ES-I3 (cell line): Measurements from ENCODE around the gene SIRT7.

Experiments
- H3K36me3 ChIP-seq: 2 replicates; pipeline ENCODE4 v1.6.1; 2013; ENCODE audit warnings: mild to moderate bottlenecking, low read length, control low read depth, moderate library complexity; ENCODE audit not compliant: insufficient read depth
- H3K4me1 ChIP-seq: 2 replicates; pipeline ENCODE4 v1.6.1; 2013; ENCODE audit warnings: mild to moderate bottlenecking, control low read depth, low read length; ENCODE audit not compliant: insufficient read depth
- H3K9ac ChIP-seq: 2 replicates; pipeline ENCODE4 v1.6.1; 2013; ENCODE audit warnings: low read depth, mild to moderate bottlenecking, low read length, moderate library complexity
- H3K9me3 ChIP-seq: 2 replicates; pipeline ENCODE4 v1.6.1; 2013; ENCODE audit warnings: mild to moderate bottlenecking, low read length, moderate library complexity; ENCODE audit not compliant: control insufficient read depth, insufficient read depth

The SIRT7 gene

GRCh38 chr17:81910840-81911276 is 7.1 kb downstream of the SIRT7 start:
- Histone ChIP-seq H3K9me3 (no peaks in the 10 kb centered on the region), H3K9ac (peak overlapping the region; percentile 94), H3K4me1 (peaks cover 4% of the 10 kb centered on the region; the same call in 1 of the 2 replicates), H3K36me3 (no peaks in the 10 kb centered on the region)

GRCh38 chr17:81909966-81910839 is 7.8 kb downstream of the SIRT7 start:
- no peaks in the 10 kb centered on the region for H3K36me3 ChIP-seq

GRCh38 chr17:81909231-81909630 is 8.7 kb downstream of the SIRT7 start:
- H3K9ac ChIP-seq = no peak overlapping the region
- no peaks in the 10 kb centered on the region for H3K36me3 ChIP-seq
- H3K9me3 ChIP-seq = no peaks in the 10 kb centered on the region
- peaks cover 4% of the 10 kb centered on the region; the same call in 1 of the 2 replicates for H3K4me1 ChIP-seq

More at GRCh38 chr17:81909966-81910839, 7.8 kb downstream of the SIRT7 start:
- H3K4me1 ChIP-seq = peaks cover 4% of the 10 kb centered on the region; the same call in 1 of the 2 replicates
- H3K9me3 ChIP-seq = no peaks in the 10 kb centered on the region
- peak overlapping the region; percentile 94 for H3K9ac ChIP-seq

GRCh38 chr17:81908793-81909192 is 9.2 kb downstream of the SIRT7 start:
- peaks cover 4% of the 10 kb centered on the region; the same call in 1 of the 2 replicates for H3K4me1 ChIP-seq
- H3K36me3 ChIP-seq = no peaks in the 10 kb centered on the region
- no peak overlapping the region for H3K9ac ChIP-seq
- H3K9me3 ChIP-seq = no peaks in the 10 kb centered on the region

GRCh38 chr17:81907219-81908145 is 10.5 kb downstream of the SIRT7 start:
- no peaks in the 10 kb centered on the region for H3K36me3 ChIP-seq
- no peak overlapping the region for H3K9ac ChIP-seq
- H3K4me1 ChIP-seq = peaks cover 4% of the 10 kb centered on the region; the same call in 1 of the 2 replicates
- no peaks in the 10 kb centered on the region for H3K9me3 ChIP-seq

GRCh38 chr17:81906476-81907218 is 11.3 kb downstream of the SIRT7 start:
- Histone ChIP-seq H3K9ac (no peak overlapping the region), H3K9me3 (no peaks in the 10 kb centered on the region), H3K36me3 (no peaks in the 10 kb centered on the region), H3K4me1 (peaks cover 4% of the 10 kb centered on the region; the same call in 1 of the 2 replicates)

GRCh38 chr17:81905993-81906392 is 12.0 kb downstream of the SIRT7 start:
- H3K4me1 ChIP-seq = peaks cover 4% of the 10 kb centered on the region; the same call in 1 of the 2 replicates
- H3K36me3 ChIP-seq = no peaks in the 10 kb centered on the region
- H3K9me3 ChIP-seq = no peaks in the 10 kb centered on the region
- no peak overlapping the region for H3K9ac ChIP-seq

- H3K9me3 ChIP-seq = no peaks in the 10 kb centered on the region
- H3K4me1 ChIP-seq = peaks cover 4% of the 10 kb centered on the region; the same call in 1 of the 2 replicates
- no peaks in the 10 kb centered on the region for H3K36me3 ChIP-seq
These were observed 12.5 kb downstream of the SIRT7 start for GRCh38 chr17:81905424-81905875.

GRCh38 chr17:81904600-81905423 is 13.2 kb downstream of the SIRT7 start:
- H3K36me3 ChIP-seq = no peaks in the 10 kb centered on the region
- no peaks in the 10 kb centered on the region; the same call in 1 of the 2 replicates for H3K4me1 ChIP-seq
- no peak overlapping the region for H3K9ac ChIP-seq
- no peaks in the 10 kb centered on the region for H3K9me3 ChIP-seq

More at GRCh38 chr17:81905424-81905875, 12.5 kb downstream of the SIRT7 start:
- H3K9ac ChIP-seq = no peak overlapping the region

GRCh38 chr17:81903896-81904599 is 13.9 kb downstream of the SIRT7 start:
- Histone ChIP-seq H3K4me1 (no peaks in the 10 kb centered on the region; the same call in 1 of the 2 replicates), H3K9me3 (no peaks in the 10 kb centered on the region), H3K9ac (no peak overlapping the region), H3K36me3 (no peaks in the 10 kb centered on the region)

- Histone ChIP-seq H3K9ac (no peak overlapping the region), H3K36me3 (no peaks in the 10 kb centered on the region)
These were observed 14.6 kb downstream of the SIRT7 start for GRCh38 chr17:81903415-81903831.

GRCh38 chr17:81902653-81903414 is 15.1 kb downstream of the SIRT7 start:
- H3K4me1 ChIP-seq = no peaks in the 10 kb centered on the region; the same call in 1 of the 2 replicates
- 0 out of 2 replicates have a peak, but pooled peaks cover 3% of the 10 kb centered on the region for H3K36me3 ChIP-seq
- no peaks in the 10 kb centered on the region for H3K9me3 ChIP-seq
- peak overlapping the region; percentile 42; the same call in 1 of the 2 replicates for H3K9ac ChIP-seq

More at GRCh38 chr17:81903415-81903831, 14.6 kb downstream of the SIRT7 start:
- H3K9me3 ChIP-seq = no peaks in the 10 kb centered on the region
- no peaks in the 10 kb centered on the region; the same call in 1 of the 2 replicates for H3K4me1 ChIP-seq
